ENCODE measurements around the gene SCEL. TPM values are rescaled to one million over a fixed set of nuclear protein-coding genes. Genes with fewer than 3 reads are reported as not detected.
A peak's percentile ranks its signal among the peaks of the same experiment; 100 is the strongest.

Gene SCEL, protein sequence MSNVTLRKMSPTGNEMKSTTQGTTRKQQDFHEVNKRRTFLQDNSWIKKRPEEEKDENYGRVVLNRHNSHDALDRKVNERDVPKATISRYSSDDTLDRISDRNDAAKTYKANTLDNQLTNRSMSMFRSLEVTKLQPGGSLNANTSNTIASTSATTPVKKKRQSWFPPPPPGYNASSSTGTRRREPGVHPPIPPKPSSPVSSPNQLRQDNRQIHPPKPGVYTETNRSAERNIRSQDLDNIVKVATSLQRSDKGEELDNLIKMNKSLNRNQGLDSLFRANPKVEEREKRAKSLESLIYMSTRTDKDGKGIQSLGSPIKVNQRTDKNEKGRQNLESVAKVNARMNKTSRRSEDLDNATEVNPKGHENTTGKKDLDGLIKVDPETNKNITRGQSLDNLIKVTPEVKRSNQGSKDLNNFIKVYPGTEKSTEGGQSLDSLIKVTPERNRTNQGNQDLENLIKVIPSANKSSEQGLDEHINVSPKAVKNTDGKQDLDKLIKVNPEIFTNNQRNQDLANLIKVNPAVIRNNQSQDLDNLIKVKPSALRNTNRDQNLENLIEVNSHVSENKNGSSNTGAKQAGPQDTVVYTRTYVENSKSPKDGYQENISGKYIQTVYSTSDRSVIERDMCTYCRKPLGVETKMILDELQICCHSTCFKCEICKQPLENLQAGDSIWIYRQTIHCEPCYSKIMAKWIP
- total RNA-seq (3.3 TPM), polyA plus RNA-seq (ENCODE audit: insufficient read depth, low read depth, low replicate concordance) (0.22 TPM)
- long read RNA-seq, donor 1, result 0 reads
- long read RNA-seq, donor 2, result 0 reads
- long read RNA-seq, donor 3, result 0 reads
- long read RNA-seq, donor 4, result 0 reads
- long read RNA-seq, donor 5, result 0 reads
- long read RNA-seq, donor 6, result 0 reads
- long read RNA-seq, donor 7, partial matches to known transcripts, result 0 of 3 reads
- long read RNA-seq, donor 7, other reads (novel, unspliced or antisense), result 2 of 3 reads
- long read RNA-seq, donor 8, result 0 reads
- long read RNA-seq, donor 9, result 0 reads
- long read RNA-seq, donor 10, result 0 reads

DNA sequence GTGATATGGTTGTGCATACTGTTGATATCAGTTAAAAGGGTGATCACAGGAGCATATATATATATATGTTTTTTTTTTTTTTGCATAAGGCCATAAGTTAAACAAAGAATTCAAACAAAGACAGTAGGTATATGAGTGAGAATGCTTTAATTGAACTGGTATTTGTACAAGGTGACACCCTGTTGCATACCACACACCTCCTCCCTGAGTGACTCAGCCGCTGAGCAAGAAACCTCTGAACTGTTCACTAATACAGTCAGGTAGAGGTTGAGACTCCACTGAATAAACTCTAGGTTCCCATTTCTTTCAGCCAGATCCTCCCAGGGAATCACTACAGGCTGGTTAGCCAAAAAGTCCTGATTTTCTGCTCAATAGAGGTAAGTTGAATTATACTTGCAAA is at the start of gene SCEL:
TSS of gene SCEL (plus strand) at position 259 of the 400 bp plus-strand sequence. CDS start 20,170 bp downstream, outside the sequence.
- H3K36me3 ChIP-seq (ENCODE audit: control insufficient read depth in 2 of 3, insufficient read depth in 3 of 3, low read length in 3 of 3), result no peaks in the 10 kb centered on the region
- intact Hi-C loops (cut with DNase I), result no loop called here
- FAIRE-seq (no peak), DNase-seq (no peak)
- no peaks in the 10 kb centered on the region for H3K9me3 ChIP-seq (ENCODE audit: control insufficient read depth in 2 of 3, insufficient read depth in 1 of 3, low read length in 3 of 3)
- no peak within 1 kb of the TSS for H3K4me3 ChIP-seq (ENCODE audit: low read length in 3 of 3)
- H3K27me3 ChIP-seq (ENCODE audit: control insufficient read depth, insufficient read depth, low read length), result no peaks in the 10 kb centered on the region
- TF ChIP-seq, protein P1, sequence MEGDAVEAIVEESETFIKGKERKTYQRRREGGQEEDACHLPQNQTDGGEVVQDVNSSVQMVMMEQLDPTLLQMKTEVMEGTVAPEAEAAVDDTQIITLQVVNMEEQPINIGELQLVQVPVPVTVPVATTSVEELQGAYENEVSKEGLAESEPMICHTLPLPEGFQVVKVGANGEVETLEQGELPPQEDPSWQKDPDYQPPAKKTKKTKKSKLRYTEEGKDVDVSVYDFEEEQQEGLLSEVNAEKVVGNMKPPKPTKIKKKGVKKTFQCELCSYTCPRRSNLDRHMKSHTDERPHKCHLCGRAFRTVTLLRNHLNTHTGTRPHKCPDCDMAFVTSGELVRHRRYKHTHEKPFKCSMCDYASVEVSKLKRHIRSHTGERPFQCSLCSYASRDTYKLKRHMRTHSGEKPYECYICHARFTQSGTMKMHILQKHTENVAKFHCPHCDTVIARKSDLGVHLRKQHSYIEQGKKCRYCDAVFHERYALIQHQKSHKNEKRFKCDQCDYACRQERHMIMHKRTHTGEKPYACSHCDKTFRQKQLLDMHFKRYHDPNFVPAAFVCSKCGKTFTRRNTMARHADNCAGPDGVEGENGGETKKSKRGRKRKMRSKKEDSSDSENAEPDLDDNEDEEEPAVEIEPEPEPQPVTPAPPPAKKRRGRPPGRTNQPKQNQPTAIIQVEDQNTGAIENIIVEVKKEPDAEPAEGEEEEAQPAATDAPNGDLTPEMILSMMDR (IDR thresholded peaks at IDR 0.05; ENCODE audit: borderline replicate concordance, extremely low read depth, insufficient read depth), result no peak
- H3K4me1 ChIP-seq (ENCODE audit: control insufficient read depth in 2 of 3, insufficient read depth in 2 of 3, low read depth in 1 of 3, low read length in 3 of 3), result no peaks in the 10 kb centered on the region
- H3K9ac ChIP-seq (ENCODE audit: low read length in 3 of 3), result no peak within 1 kb of the TSS
- H3K27ac ChIP-seq (ENCODE audit: low read depth in 2 of 2, low read length in 2 of 2), result no peak within 1 kb of the TSS

DNA sequence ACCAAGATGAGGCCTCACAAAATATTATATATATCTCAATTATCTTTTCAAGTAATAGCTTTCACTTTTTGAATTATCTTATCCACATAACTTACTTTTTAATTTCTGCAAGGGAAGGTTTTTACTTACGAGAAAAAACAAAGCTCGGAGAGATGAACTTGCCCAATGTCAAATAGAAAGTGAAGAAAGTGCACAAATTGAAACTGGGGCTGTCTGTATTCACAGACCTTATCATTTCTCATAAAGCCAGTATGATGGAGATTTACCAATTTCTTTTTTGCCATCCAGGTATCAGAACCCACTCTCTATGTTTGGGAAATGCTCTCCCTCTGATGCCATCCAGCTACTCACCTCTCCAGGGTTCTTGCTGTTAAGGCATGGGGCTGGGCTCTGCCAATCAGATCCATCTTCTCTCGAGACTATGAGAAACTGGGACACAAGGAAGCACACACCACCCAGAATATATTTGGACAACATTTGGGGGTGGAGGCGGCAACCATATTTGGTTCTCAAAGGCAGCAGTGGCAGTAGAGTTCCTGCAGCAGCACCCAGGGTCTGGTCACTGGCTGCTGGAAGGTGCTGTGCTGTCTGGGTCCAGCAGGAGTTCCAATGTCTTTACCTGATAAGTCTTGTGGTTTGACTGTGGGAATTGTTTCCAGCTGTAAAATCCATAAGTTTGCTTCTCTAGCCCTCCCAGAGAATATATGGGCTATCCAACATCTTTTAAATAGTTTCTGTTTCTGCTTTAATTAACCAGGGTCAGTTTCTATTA is 45.8 kb upstream of the SCEL start:
- H3K4me3 ChIP-seq (ENCODE audit: low read length in 3 of 3), result no peak overlapping the region
- no peak overlapping the region for H3K27ac ChIP-seq (ENCODE audit: low read depth in 2 of 2, low read length in 2 of 2)
- H3K9me3 ChIP-seq (ENCODE audit: control insufficient read depth in 2 of 3, insufficient read depth in 1 of 3, low read length in 3 of 3), result no peaks in the 10 kb centered on the region
- no peaks in the 10 kb centered on the region for H3K27me3 ChIP-seq (ENCODE audit: control insufficient read depth, insufficient read depth, low read length)
- H3K4me1 ChIP-seq (ENCODE audit: control insufficient read depth in 2 of 3, insufficient read depth in 2 of 3, low read depth in 1 of 3, low read length in 3 of 3), result no peaks in the 10 kb centered on the region
- TF ChIP-seq, protein P1 (IDR thresholded peaks at IDR 0.05; ENCODE audit: borderline replicate concordance, extremely low read depth, insufficient read depth), result no peak
- no peak for FAIRE-seq
- intact Hi-C loops (cut with DNase I), result loop anchor here (10.0 kb wide), 1 partner anchor 75 kb away; no protein-coding TSS in a partner anchor
- no peak for DNase-seq
- H3K36me3 ChIP-seq (ENCODE audit: control insufficient read depth in 2 of 3, insufficient read depth in 3 of 3, low read length in 3 of 3), result no peaks in the 10 kb centered on the region
- no peak overlapping the region for H3K9ac ChIP-seq (ENCODE audit: low read length in 3 of 3)

DNA sequence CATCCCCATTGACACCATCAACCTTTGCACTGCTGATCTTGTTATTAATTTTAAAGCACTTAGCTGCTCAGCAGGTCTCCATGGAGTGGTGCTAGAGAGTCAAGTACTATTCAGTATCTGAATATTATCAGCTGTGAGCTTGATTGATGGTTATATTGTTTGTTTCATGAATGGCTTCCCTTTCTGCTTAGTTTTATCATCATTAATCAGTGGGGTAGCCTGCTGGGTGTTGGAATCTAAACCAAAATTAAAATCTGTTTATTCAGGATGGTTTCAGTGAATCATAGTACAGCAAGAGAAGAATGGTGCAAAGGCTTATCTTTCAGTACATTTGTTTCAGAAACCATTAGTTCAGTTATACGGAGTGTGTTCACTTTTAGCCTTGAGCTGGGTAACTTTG is 42.5 kb upstream of the SCEL start:
- H3K4me1 ChIP-seq (ENCODE audit: control insufficient read depth in 2 of 3, insufficient read depth in 2 of 3, low read depth in 1 of 3, low read length in 3 of 3), result no peaks in the 10 kb centered on the region
- no peaks in the 10 kb centered on the region for H3K36me3 ChIP-seq (ENCODE audit: control insufficient read depth in 2 of 3, insufficient read depth in 3 of 3, low read length in 3 of 3)
- H3K27me3 ChIP-seq (ENCODE audit: control insufficient read depth, insufficient read depth, low read length), result no peaks in the 10 kb centered on the region
- intact Hi-C loops (cut with DNase I), result loop anchor here (10.0 kb wide), 1 partner anchor 72 kb away; no protein-coding TSS in a partner anchor
- no peak overlapping the region for H3K9ac ChIP-seq (ENCODE audit: low read length in 3 of 3)
- H3K4me3 ChIP-seq (ENCODE audit: low read length in 3 of 3), result no peak overlapping the region
- TF ChIP-seq, protein P1 (IDR thresholded peaks at IDR 0.05; ENCODE audit: borderline replicate concordance, extremely low read depth, insufficient read depth), result peak; percentile 56
- no peak overlapping the region for H3K27ac ChIP-seq (ENCODE audit: low read depth in 2 of 2, low read length in 2 of 2)
- FAIRE-seq (peak; percentile 35), DNase-seq (peak in 1 of 5 donors; percentile 31)
- no peaks in the 10 kb centered on the region for H3K9me3 ChIP-seq (ENCODE audit: control insufficient read depth in 2 of 3, insufficient read depth in 1 of 3, low read length in 3 of 3)

All from kidney (tissue), 22 donors.